ENCODE data around the gene ZIC1.

- TF ChIP-seq POU6F1 (CRISPR knock-in tag; IDR thresholded peaks at IDR 0.05; ENCODE audit: borderline replicate concordance, low read depth) (no peak), ZNF565 (CRISPR knock-in tag; conservative IDR thresholded peaks at IDR 0.05; ENCODE audit: low read depth) (no peak), PATZ1 (CRISPR knock-in tag; IDR thresholded peaks at IDR 0.05; ENCODE audit: borderline replicate concordance) (no peak), CSRNP3 (CRISPR knock-in tag; IDR thresholded peaks at IDR 0.05) (no peak), PPARA (CRISPR knock-in tag; IDR thresholded peaks at IDR 0.05; ENCODE audit: borderline replicate concordance) (no peak), RARB (CRISPR knock-in tag; IDR thresholded peaks at IDR 0.05) (no peak), TOX (CRISPR knock-in tag; IDR thresholded peaks at IDR 0.05; ENCODE audit: borderline replicate concordance) (no peak), ZC3H10 (CRISPR knock-in tag; IDR thresholded peaks at IDR 0.05) (no peak), ESRRG (CRISPR knock-in tag; IDR thresholded peaks at IDR 0.05) (no peak), TSHZ2 (CRISPR knock-in tag; IDR thresholded peaks at IDR 0.05) (no peak), CSDC2 (CRISPR knock-in tag; IDR thresholded peaks at IDR 0.05) (no peak), ZFP3 (CRISPR knock-in tag; IDR thresholded peaks at IDR 0.05) (no peak), ARNTL (CRISPR knock-in tag; IDR thresholded peaks at IDR 0.05; ENCODE audit: borderline replicate concordance, low read depth) (no peak), CREB5 (CRISPR knock-in tag; IDR thresholded peaks at IDR 0.05; ENCODE audit: low read depth) (no peak)
These were observed 6.7 kb downstream of the ZIC1 start for GRCh38 chr3:147415874-147416273.
